Fibroblast of lung (primary cell): ENCODE measurements around the gene S100Z. TPM values are rescaled to one million over a fixed set of nuclear protein-coding genes. Genes with fewer than 3 reads are reported as not detected.
"Not testable (repeated sequence)": the region's sequence is repeated elsewhere in the genome, so short reads cannot be mapped to it uniquely, and the experiment has no call there.

Source experiments
- DNase-seq, 2 donors: peaks; one replicate each; pipeline versions ENCODE4 v3.0.0 to v3.0.0-alpha.2; 2010; ENCODE audit warnings: low read depth in 2 of 2
- H2AFZ ChIP-seq: 2 replicates; pipeline ENCODE4 v1.5.1; 2012; ENCODE audit warnings: low read length, control low read depth, inconsistent platforms
- H3K27ac ChIP-seq: 2 replicates; pipeline ENCODE4 v1.5.1; 2011; ENCODE audit warnings: low read length, control low read depth; ENCODE audit not compliant: insufficient read depth
- H3K27me3 ChIP-seq: 2 replicates; pipeline ENCODE4 v1.5.1; 2011; ENCODE audit warnings: mild to moderate bottlenecking, low read length; ENCODE audit not compliant: control insufficient read depth, insufficient read depth
- H3K36me3 ChIP-seq: 2 replicates; pipeline ENCODE4 v1.5.1; 2011; ENCODE audit warnings: low read length; ENCODE audit not compliant: control insufficient read depth, insufficient read depth
- H3K4me1 ChIP-seq: 2 replicates; pipeline ENCODE4 v1.5.1; 2011; ENCODE audit warnings: low read length; ENCODE audit not compliant: control insufficient read depth, insufficient read depth; ENCODE audit errors: extremely low read depth
- H3K4me2 ChIP-seq: 2 replicates; pipeline ENCODE4 v1.5.1; 2011; ENCODE audit warnings: low read length, control low read depth; ENCODE audit not compliant: insufficient read depth; ENCODE audit errors: extremely low read depth
- H3K4me3 ChIP-seq, 4 experiments: fragments of 200-600 bp in 1 of 4; sonication (generic) in 1 of 4; replicated peaks in 1 of 4; 2 replicates each; pipeline ENCODE4 v1.5.1; 2011 to 2016; ENCODE audit warnings: low read length in 4 of 4, low read depth in 3 of 4, mild to moderate bottlenecking in 3 of 4, control low read depth in 2 of 4, inconsistent platforms in 1 of 4, mixed read lengths in 1 of 4; ENCODE audit not compliant: insufficient read depth in 1 of 4; ENCODE audit errors: control extremely low read depth in 1 of 4
- H3K79me2 ChIP-seq: 2 replicates; pipeline ENCODE4 v1.5.1; 2012; ENCODE audit warnings: mild to moderate bottlenecking, low read length, inconsistent platforms; ENCODE audit not compliant: control insufficient read depth, insufficient read depth
- H3K9ac ChIP-seq: 2 replicates; pipeline ENCODE4 v1.5.1; 2011; ENCODE audit warnings: mild to moderate bottlenecking, low read length, control low read depth; ENCODE audit not compliant: insufficient read depth
- H3K9me3 ChIP-seq: 2 replicates; pipeline ENCODE4 v1.5.1; 2012; ENCODE audit warnings: low read depth, low read length; ENCODE audit not compliant: control insufficient read depth, insufficient read depth
- H4K20me1 ChIP-seq: 2 replicates; pipeline ENCODE4 v1.5.1; 2011; ENCODE audit warnings: low read length; ENCODE audit not compliant: control insufficient read depth, insufficient read depth; ENCODE audit errors: extremely low read depth
- CTCF ChIP-seq, 2 donors: IDR thresholded peaks in 1 of 2; conservative IDR thresholded peaks in 1 of 2; 1 replicate in 1 of 2; 2 replicates in 1 of 2; pipeline ENCODE4 v1.5.1; 2011 to 2012; ENCODE audit warnings: low read length in 2 of 2, control low read depth in 1 of 2, inconsistent platforms in 1 of 2, low read depth in 1 of 2, mild to moderate bottlenecking in 1 of 2
- EZH2 ChIP-seq: IDR thresholded peaks from 2 replicates; pipeline ENCODE4 v1.5.1; 2012; ENCODE audit warnings: low read length, control low read depth, mild to moderate bottlenecking; ENCODE audit errors: missing control alignments
- polyA plus RNA-seq, 2 donors: library from polyadenylated mRNA; depleted of rRNA in 1 of 2; stranded (reverse) in 1 of 2; unstranded in 1 of 2; fragments of >200 nt; gene quantifications; 2 replicates each; pipeline ENCODE4 v1.2.1, GENCODE V29; 2011 to 2012; ENCODE audit warnings: missing spikeins in 1 of 2
- total RNA-seq: library from RNA; depleted of rRNA; stranded (reverse); fragments of >200 nt; gene quantifications from 2 replicates; pipeline ENCODE4 v1.2.1, GENCODE V29; 2014

Gene S100Z
- total and polyA plus RNA-seq, 2 donors (not counting 1 experiment from before 2014, with no cell fraction given), result not detected

GRCh38 chr5:76943006-76943405 lies 93.2 kb downstream of the S100Z start:
- no peak overlapping the region for H3K4me2 ChIP-seq
- H3K9ac ChIP-seq, result no peak overlapping the region
- no peak for DNase-seq
- no peak overlapping the region for H3K27ac ChIP-seq
- H4K20me1 ChIP-seq, result no peaks in the 10 kb centered on the region
- TF ChIP-seq CTCF (conservative IDR thresholded peaks at IDR 0.05 in 1 of 2, IDR thresholded peaks at IDR 0.05 in 1 of 2; ENCODE audit: low read depth in 1 of 2, low read length in 2 of 2), result no peak
- TF ChIP-seq EZH2, result no peak
- no peaks in the 10 kb centered on the region for H3K9me3 ChIP-seq
- no peaks in the 10 kb centered on the region for H3K4me1 ChIP-seq
- no peak overlapping the region for H3K4me3 ChIP-seq
- H2AFZ ChIP-seq, result no peak overlapping the region
- H3K79me2 ChIP-seq, result no peaks in the 10 kb centered on the region
- no peaks in the 10 kb centered on the region for H3K36me3 ChIP-seq
- no peaks in the 10 kb centered on the region for H3K27me3 ChIP-seq

GRCh38 chr5:76944638-76945037 lies 94.8 kb downstream of the S100Z start:
- TF ChIP-seq CTCF (conservative IDR thresholded peaks at IDR 0.05 in 1 of 2, IDR thresholded peaks at IDR 0.05 in 1 of 2; ENCODE audit: low read depth in 1 of 2, low read length in 2 of 2) (no peak), EZH2 (no peak)
- Histone ChIP-seq H3K4me1 (no peaks in the 10 kb centered on the region), H3K4me2 (no peak overlapping the region), H2AFZ (no peak overlapping the region), H3K79me2 (no peaks in the 10 kb centered on the region), H3K27ac (no peak overlapping the region), H3K4me3 (no peak overlapping the region), H3K9ac (no peak overlapping the region), H3K9me3 (no peaks in the 10 kb centered on the region), H4K20me1 (no peaks in the 10 kb centered on the region), H3K27me3 (no peaks in the 10 kb centered on the region), H3K36me3 (no peaks in the 10 kb centered on the region)
- peak in 1 of 2 donors; percentile 59 for DNase-seq

- H3K79me2 ChIP-seq, H3K4me3 ChIP-seq, H3K27me3 ChIP-seq, H2AFZ ChIP-seq, H3K27ac ChIP-seq, H3K9ac ChIP-seq, H3K9me3 ChIP-seq, H3K4me2 ChIP-seq, H3K36me3 ChIP-seq, H4K20me1 ChIP-seq, DNase-seq, H3K4me1 ChIP-seq: not testable (repeated sequence)
Measured at GRCh38 chr5:76945238-76945637, 95.4 kb downstream of the S100Z start.
